T-cell (primary cell): ENCODE data around the gene ETS2. TPM values are rescaled to one million over a fixed set of nuclear protein-coding genes. Genes with fewer than 3 reads are reported as not detected.

Experiments used
- ATAC-seq, 4 experiments: fragments of 200-7000 bp in 3 of 4; fragments of 150-1000 bp in 1 of 4; cut with Tn5 transposase; replicated peaks in 1 of 4; 1 replicate in 3 of 4; 2 replicates in 1 of 4; pipeline ENCODE4 v1.10.0; 2021; ENCODE audit warnings: moderate library complexity in 3 of 4, mild to moderate bottlenecking in 2 of 4, moderate number of reproducible peaks in 1 of 4
- CTCF ChIA-PET, 2 donors: fragments of 300-600 bp; sonication (Branson Sonifier 250); formaldehyde crosslinking; loops; one replicate each; lab custom pipeline; 2022; ENCODE audit warnings: antibody characterized with exemption in 2 of 2; lab: Charles Lee
- POLR2A ChIA-PET, 2 donors: fragments of 300-600 bp; sonication (Branson Sonifier 250); formaldehyde crosslinking; loops; one replicate each; lab custom pipeline; 2022; ENCODE audit warnings: antibody characterized with exemption in 2 of 2; lab: Charles Lee
- DNase-seq, 35 experiments: peaks; one replicate each; pipeline versions ENCODE4 v3.0.0 to v3.0.0-alpha.2; 2013 to 2023
- H3K27ac ChIP-seq: one replicate; pipeline ENCODE4 v1.5.1; 2013; ENCODE audit warnings: low read length
- H3K27me3 ChIP-seq, 2 experiments: replicated peaks in 1 of 2; 1 replicate in 1 of 2; 2 replicates in 1 of 2; pipeline versions ENCODE4 v1.6.1 to v1.7.0; 2013; ENCODE audit warnings: low read length in 1 of 2, mixed read lengths in 1 of 2; ENCODE audit not compliant: control insufficient read depth in 2 of 2, insufficient read depth in 2 of 2; ENCODE audit errors: extremely low read depth in 1 of 2
- H3K36me3 ChIP-seq, 2 donors: 1 replicate in 1 of 2; 2 replicates in 1 of 2; pipeline versions ENCODE4 v1.6.1 to v1.7.0; 2013; ENCODE audit warnings: low read length in 1 of 2; ENCODE audit not compliant: control insufficient read depth in 2 of 2, insufficient read depth in 1 of 2; ENCODE audit errors: extremely low read depth in 1 of 2
- H3K4me1 ChIP-seq, 2 experiments: 1 replicate in 1 of 2; 2 replicates in 1 of 2; pipeline versions ENCODE4 v1.6.1 to v1.7.0; 2013; ENCODE audit warnings: low read length in 2 of 2, mixed read lengths in 1 of 2; ENCODE audit not compliant: insufficient read depth in 2 of 2, control insufficient read depth in 1 of 2; ENCODE audit errors: extremely low read depth in 1 of 2
- H3K4me3 ChIP-seq, 2 donors: 1 replicate in 1 of 2; 2 replicates in 1 of 2; pipeline versions ENCODE4 v1.5.1 to v1.7.0; 2013; ENCODE audit warnings: mild to moderate bottlenecking in 2 of 2, low read length in 1 of 2, moderate library complexity in 1 of 2; ENCODE audit not compliant: control insufficient read depth in 1 of 2; ENCODE audit errors: extremely low read depth in 1 of 2
- H3K9me3 ChIP-seq: 2 replicates; pipeline ENCODE4 v1.7.0; 2013
- H3K27ac Mint-ChIP-seq, 2 donors: one replicate each; pipeline ENCODE4 v1.8.0; 2020 to 2021; ENCODE audit warnings: mild to moderate bottlenecking in 2 of 2, mixed read lengths in 2 of 2
- H3K27me3 Mint-ChIP-seq, 2 donors: one replicate each; pipeline ENCODE4 v1.8.0; 2021 to 2022; ENCODE audit warnings: mixed read lengths in 2 of 2
- H3K36me3 Mint-ChIP-seq: one replicate; pipeline ENCODE4 v1.8.0; 2021; ENCODE audit warnings: mixed read lengths
- H3K4me1 Mint-ChIP-seq, 3 donors: one replicate each; pipeline ENCODE4 v1.8.0; 2020 to 2022; ENCODE audit warnings: mixed read lengths in 3 of 3, mild to moderate bottlenecking in 1 of 3
- H3K4me3 Mint-ChIP-seq, 3 donors: one replicate each; pipeline ENCODE4 v1.8.0; 2020 to 2022; ENCODE audit warnings: mild to moderate bottlenecking in 3 of 3, mixed read lengths in 3 of 3, moderate library complexity in 3 of 3
- H3K9me3 Mint-ChIP-seq, 3 donors: one replicate each; pipeline ENCODE4 v1.8.0; 2020 to 2022; ENCODE audit warnings: mixed read lengths in 3 of 3
- WGBS: methylation state at CpG from one replicate; pipeline ENCODE4 v1.1.5; 2013; ENCODE audit warnings: missing lambda C conversion rate; ENCODE audit not compliant: insufficient coverage; 5-methylcytosine and 5-hydroxymethylcytosine counted together
- total RNA-seq, 35 experiments: library from RNA in 6 of 35; stranded (reverse) in 6 of 35; fragments of 120-200 nt in 1 of 35; gene quantifications; one replicate each; pipeline versions ENCODE4 v1.2.1 to v1.2.4 and lab custom pipeline; 2013 to 2026

The ETS2 gene
- total RNA-seq, 5 donors from 2014 or later (not counting 1 experiment from before 2014, with no cell fraction given), result 12.3 to 17.3 (median 16.5) TPM

- peaks cover 6 to 9% of the 10 kb centered on the region in 2 donors for H3K27me3 Mint-ChIP-seq
- no peaks in the 10 kb centered on the region for H3K4me1 Mint-ChIP-seq
- no peak overlapping the region for H3K4me3 Mint-ChIP-seq
- H3K9me3 Mint-ChIP-seq, result no peaks in the 10 kb centered on the region
- Histone ChIP-seq H3K9me3 (no peaks in the 10 kb centered on the region), H3K27ac (no peak overlapping the region), H3K4me3 (no peak overlapping the region), H3K4me1 (no peaks in the 10 kb centered on the region), H3K36me3 (no peaks in the 10 kb centered on the region), H3K27me3 (no peaks in the 10 kb centered on the region)
- H3K36me3 Mint-ChIP-seq, result no peaks in the 10 kb centered on the region
- ChIA-PET CTCF (no interaction called here), POLR2A (no interaction called here)
- no peak overlapping the region for H3K27ac Mint-ChIP-seq
- DNase-seq, result no peak
- no CpG with 5 or more reads among the region's 1 CpG for WGBS
- ATAC-seq, result no peak
Observed at GRCh38 chr21:38851101-38851500, 45.4 kb downstream of the ETS2 start.

DNA sequence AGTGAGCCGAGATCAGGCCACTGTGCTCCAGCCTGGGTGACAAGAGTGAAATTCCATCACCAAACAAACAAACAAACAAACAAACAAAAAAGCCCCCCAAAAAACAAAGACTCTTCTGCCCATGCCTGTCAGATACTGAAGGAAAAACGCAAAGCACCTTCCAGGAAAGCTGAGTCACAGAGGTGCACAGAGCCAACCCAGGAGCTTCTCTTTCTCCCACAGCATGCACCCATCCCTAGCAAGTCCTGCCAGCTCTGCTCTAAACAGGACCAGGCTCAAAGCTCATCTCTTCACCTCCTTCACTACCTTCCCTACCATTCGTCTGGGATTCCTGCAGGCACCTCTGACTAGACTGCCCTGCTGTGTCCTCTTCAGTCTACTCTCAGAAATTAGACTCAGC lies 46.5 kb downstream of the ETS2 start:
- 71% methylated on average over 3 of the region's 3 CpGs for WGBS
- Mint-ChIP-seq H3K4me3 (no peak overlapping the region), H3K36me3 (no peaks in the 10 kb centered on the region), H3K27me3 (peaks cover 6 to 9% of the 10 kb centered on the region in 2 donors), H3K4me1 (no peaks in the 10 kb centered on the region), H3K27ac (no peak overlapping the region), H3K9me3 (no peaks in the 10 kb centered on the region)
- Histone ChIP-seq H3K27me3 (no peaks in the 10 kb centered on the region), H3K9me3 (no peaks in the 10 kb centered on the region), H3K27ac (no peak overlapping the region), H3K36me3 (no peaks in the 10 kb centered on the region), H3K4me3 (no peak overlapping the region), H3K4me1 (no peaks in the 10 kb centered on the region)
- ATAC-seq, result no peak
- POLR2A ChIA-PET, result no interaction called here
- no peak for DNase-seq
- CTCF ChIA-PET, result no interaction called here

GRCh38 chr21:38852708-38853107 lies 47.0 kb downstream of the ETS2 start:
- no peaks in the 10 kb centered on the region for H3K9me3 Mint-ChIP-seq
- DNase-seq (no peak), ATAC-seq (no peak)
- H3K27me3 Mint-ChIP-seq, result peaks cover 6 to 9% of the 10 kb centered on the region in 2 donors
- no peaks in the 10 kb centered on the region for H3K4me1 ChIP-seq
- H3K4me3 ChIP-seq, result no peak overlapping the region
- no peaks in the 10 kb centered on the region for H3K9me3 ChIP-seq
- POLR2A ChIA-PET, result no interaction called here
- H3K4me3 Mint-ChIP-seq, result no peak overlapping the region
- CTCF ChIA-PET, result interaction anchor here in 1 of 2 donors (0.5 kb wide), 1 partner anchor 99 kb away, joined by 3 read pairs; no protein-coding TSS in a partner anchor
- no peaks in the 10 kb centered on the region for H3K4me1 Mint-ChIP-seq
- no peak overlapping the region for H3K27ac ChIP-seq
- H3K36me3 Mint-ChIP-seq, result no peaks in the 10 kb centered on the region
- WGBS, result 100% methylated on average over 2 of the region's 3 CpGs
- H3K27ac Mint-ChIP-seq, result no peak overlapping the region
- H3K27me3 ChIP-seq, result no peaks in the 10 kb centered on the region
- H3K36me3 ChIP-seq, result no peaks in the 10 kb centered on the region

- no peak overlapping the region for H3K27ac ChIP-seq
Observed at GRCh38 chr21:38853421-38853919, 47.7 kb downstream of the ETS2 start.

DNA sequence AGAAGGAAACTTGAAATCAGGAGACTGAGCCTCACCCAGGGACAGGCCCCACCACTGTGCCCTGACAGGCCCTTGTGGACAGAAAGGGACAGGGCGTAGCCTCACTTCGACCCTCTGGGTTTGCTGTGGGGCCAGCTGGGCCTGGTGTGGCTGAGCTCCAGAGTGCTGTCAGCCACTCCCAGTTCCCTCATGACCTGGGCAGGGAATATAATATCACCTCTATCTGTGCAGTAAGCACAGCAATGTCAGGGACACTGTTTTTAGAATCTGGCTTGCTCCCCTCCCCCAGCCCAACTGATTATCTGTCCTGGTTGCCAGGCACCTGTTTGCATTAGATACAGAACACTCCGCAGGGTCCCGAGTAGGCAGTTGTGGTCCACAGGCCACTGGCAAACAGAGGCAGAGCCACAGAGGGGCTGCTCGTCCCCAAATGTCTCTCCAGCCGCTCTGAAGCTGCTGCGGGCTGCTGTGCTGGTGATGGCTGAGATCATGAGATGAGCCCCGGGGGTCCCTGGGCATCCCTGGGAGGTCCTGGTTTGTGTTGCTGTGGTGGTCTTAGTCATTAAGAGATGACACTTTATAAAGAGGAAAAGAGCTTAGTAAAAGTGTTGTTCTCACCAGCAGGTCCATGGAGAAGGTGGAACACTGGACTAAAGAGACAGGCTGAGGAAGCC lies 51.6 kb downstream of the ETS2 start:
- Histone ChIP-seq H3K36me3 (no peaks in the 10 kb centered on the region), H3K9me3 (no peaks in the 10 kb centered on the region), H3K27me3 (peaks cover 0 to 13% of the 10 kb centered on the region in 2 experiments), H3K4me1 (peaks cover 0 to 4% of the 10 kb centered on the region in 2 experiments), H3K27ac (no peak overlapping the region), H3K4me3 (no peak overlapping the region)
- Mint-ChIP-seq H3K36me3 (no peaks in the 10 kb centered on the region), H3K27ac (no peak overlapping the region), H3K4me3 (no peak overlapping the region), H3K4me1 (peaks cover 0 to 2% (median 2%) of the 10 kb centered on the region in 3 donors), H3K27me3 (peaks cover 10 to 13% of the 10 kb centered on the region in 2 donors), H3K9me3 (no peaks in the 10 kb centered on the region)
- WGBS, result 88% methylated on average over 6 of the region's 8 CpGs
- POLR2A ChIA-PET, result no interaction called here
- DNase-seq (no peak), ATAC-seq (no peak)
- CTCF ChIA-PET, result no interaction called here

More at GRCh38 chr21:38853421-38853919, 47.7 kb downstream of the ETS2 start:
- Mint-ChIP-seq H3K36me3 (no peaks in the 10 kb centered on the region), H3K27ac (no peak overlapping the region), H3K4me1 (no peaks in the 10 kb centered on the region), H3K4me3 (no peak overlapping the region), H3K9me3 (no peaks in the 10 kb centered on the region), H3K27me3 (peaks cover 6 to 9% of the 10 kb centered on the region in 2 donors)
- Histone ChIP-seq H3K9me3 (no peaks in the 10 kb centered on the region), H3K4me1 (no peaks in the 10 kb centered on the region), H3K36me3 (no peaks in the 10 kb centered on the region), H3K4me3 (no peak overlapping the region), H3K27me3 (no peaks in the 10 kb centered on the region)
- ChIA-PET POLR2A (no interaction called here), CTCF (interaction anchor here (0.5 to 0.9 kb wide), 2 partner anchors 25 to 100 kb away, joined by 3 to 4 read pairs; no protein-coding TSS in a partner anchor)
- DNase-seq, result no peak
- no peak for ATAC-seq
- WGBS, result 81% methylated on average over 6 of the region's 6 CpGs

- no peaks in the 10 kb centered on the region for H3K9me3 ChIP-seq
- no peak overlapping the region for H3K27ac ChIP-seq
- H3K27me3 Mint-ChIP-seq, result peaks cover 9 to 13% of the 10 kb centered on the region in 2 donors
- ChIA-PET POLR2A (no interaction called here), CTCF (no interaction called here)
- DNase-seq (no peak), ATAC-seq (no peak)
- H3K4me3 Mint-ChIP-seq, result no peak overlapping the region
- no peak overlapping the region for H3K4me3 ChIP-seq
- H3K27me3 ChIP-seq, result peaks cover 0 to 16% of the 10 kb centered on the region in 2 experiments
- peaks cover 0 to 3% (median 2%) of the 10 kb centered on the region in 3 donors for H3K4me1 Mint-ChIP-seq
- H3K9me3 Mint-ChIP-seq, result no peaks in the 10 kb centered on the region
- no peak overlapping the region for H3K27ac Mint-ChIP-seq
- H3K4me1 ChIP-seq, result peaks cover 0 to 7% of the 10 kb centered on the region in 2 experiments
- H3K36me3 Mint-ChIP-seq, result no peaks in the 10 kb centered on the region
- no peaks in the 10 kb centered on the region for H3K36me3 ChIP-seq
- 85% methylated on average over 5 of the region's 8 CpGs for WGBS
Observed at GRCh38 chr21:38858026-38858811, 52.5 kb downstream of the ETS2 start.
